Activated CD4-positive, CD25-positive, alpha-beta regulatory T cell treated with anti-CD3 and anti-CD28 coated beads, Interleukin-2, amount 50 U/mL, for 72 hours (primary cell): ENCODE measurements around the gene TRIM25.
"Not testable (repeated sequence)": the region's sequence is repeated elsewhere in the genome, so short reads cannot be mapped to it uniquely, and the experiment has no call there.

Experiments
- DNase-seq: peaks from one replicate; pipeline ENCODE4 v3.0.0; 2021

Gene TRIM25, protein sequence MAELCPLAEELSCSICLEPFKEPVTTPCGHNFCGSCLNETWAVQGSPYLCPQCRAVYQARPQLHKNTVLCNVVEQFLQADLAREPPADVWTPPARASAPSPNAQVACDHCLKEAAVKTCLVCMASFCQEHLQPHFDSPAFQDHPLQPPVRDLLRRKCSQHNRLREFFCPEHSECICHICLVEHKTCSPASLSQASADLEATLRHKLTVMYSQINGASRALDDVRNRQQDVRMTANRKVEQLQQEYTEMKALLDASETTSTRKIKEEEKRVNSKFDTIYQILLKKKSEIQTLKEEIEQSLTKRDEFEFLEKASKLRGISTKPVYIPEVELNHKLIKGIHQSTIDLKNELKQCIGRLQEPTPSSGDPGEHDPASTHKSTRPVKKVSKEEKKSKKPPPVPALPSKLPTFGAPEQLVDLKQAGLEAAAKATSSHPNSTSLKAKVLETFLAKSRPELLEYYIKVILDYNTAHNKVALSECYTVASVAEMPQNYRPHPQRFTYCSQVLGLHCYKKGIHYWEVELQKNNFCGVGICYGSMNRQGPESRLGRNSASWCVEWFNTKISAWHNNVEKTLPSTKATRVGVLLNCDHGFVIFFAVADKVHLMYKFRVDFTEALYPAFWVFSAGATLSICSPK

DNA sequence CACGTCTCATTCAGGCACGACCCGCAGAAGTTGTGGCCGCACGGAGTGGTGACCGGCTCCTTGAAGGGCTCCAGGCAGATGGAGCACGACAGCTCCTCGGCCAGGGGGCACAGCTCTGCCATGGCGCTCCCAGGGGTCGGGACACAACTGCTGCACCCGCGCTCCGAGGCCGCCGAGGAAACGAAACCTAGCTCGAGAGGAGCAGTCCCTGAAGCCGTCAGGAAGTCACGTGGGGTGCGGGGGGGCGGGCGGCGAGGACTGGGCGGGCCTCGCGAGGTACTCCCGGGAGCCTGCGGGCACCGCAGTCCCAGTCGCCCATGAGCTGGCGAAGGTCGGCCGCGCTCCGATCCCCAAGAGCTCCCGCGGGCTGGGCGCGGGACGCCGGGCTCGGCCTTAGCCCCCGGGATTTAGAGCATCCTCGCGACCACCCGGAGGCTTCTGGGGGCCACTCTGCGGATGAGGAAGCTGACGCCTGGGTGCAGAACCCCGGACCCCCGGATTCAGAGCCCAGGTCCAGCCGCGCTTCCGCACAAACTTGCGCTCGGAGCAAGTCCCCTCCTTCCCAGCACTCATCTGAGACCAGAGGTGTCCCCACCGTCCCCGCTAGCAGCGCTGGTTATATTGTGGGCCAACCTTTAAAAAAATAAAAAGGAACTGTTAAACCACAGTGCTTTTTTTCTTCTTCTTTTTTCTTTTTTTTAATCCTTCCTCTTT, at the start of gene TRIM25:
Gene TRIM25 (minus strand): TSS at position 183 of the 714 bp plus-strand sequence. CDS start 61 bp downstream, at position 122.
- peak; percentile 77 for DNase-seq

DNA sequence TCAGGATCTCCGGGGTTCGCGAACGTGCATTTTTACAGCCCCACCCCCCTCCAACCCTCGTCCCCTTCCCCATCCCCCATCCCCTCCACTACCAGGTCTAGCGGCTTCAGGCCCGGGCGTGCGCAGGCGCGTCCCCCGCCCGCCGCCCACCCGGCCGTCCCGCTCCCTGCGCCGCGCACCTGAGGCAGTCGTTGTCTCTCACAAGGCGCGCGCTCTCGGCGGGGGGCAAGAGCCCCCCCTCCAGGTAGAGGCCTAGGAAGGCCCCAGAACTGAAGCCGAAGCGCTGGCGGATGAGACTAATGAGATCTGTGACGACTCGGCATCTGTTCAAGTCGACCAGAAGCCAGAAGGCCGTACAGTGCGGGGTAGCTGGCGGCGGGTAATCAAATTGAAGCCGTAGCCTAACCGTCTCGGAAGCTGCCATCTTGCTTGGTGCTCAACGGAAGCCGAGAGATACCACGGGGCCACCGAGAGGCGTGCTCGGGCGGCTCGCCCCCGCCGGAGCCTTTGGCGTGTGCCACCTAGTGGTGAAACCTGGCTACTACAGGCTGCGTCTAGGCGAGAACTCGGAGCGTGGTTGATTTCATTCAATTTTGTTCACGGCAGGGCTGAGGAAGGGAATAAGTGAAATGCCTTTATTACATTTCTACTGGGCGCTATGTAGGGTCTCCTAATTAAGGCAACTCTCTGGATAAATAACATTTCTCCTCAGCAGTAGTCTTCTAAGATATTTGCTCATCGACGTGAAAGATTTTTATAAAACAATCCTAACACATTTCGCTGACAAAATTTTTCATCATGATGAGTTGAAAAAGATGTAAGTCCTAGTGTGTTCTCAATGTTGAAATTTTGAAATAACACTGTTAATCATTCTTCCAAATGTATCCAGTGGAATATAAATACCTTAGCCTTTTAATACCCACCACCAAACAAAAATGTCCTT, 47.0 kb upstream of the TRIM25 start, which contains the start of gene COIL:
Gene COIL (minus strand): TSS at position 455 of the 943 bp plus-strand sequence. CDS start 31 bp downstream, at position 424.
- DNase-seq: peak; percentile 98

DNA sequence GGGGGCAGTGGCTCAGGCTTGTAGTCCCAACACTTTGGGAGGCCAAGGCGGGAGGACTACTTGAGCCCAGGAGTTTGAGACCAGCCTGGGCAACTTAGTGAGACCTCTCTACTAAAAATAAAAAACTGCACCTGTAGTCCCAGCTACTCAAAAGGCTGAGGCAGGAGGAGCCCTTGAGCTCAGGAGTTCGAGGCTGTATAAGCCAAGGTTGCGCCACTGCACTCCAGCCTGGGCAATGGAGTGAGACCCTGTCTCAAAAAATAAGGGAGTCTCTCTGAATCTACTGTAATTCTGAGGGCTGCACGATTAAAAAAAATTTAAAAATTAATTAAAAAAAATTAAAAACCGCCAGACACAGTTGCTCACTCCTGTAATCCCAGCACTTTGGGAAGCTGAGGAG, 43.1 kb upstream of the TRIM25 start:
- DNase-seq: no peak

DNA sequence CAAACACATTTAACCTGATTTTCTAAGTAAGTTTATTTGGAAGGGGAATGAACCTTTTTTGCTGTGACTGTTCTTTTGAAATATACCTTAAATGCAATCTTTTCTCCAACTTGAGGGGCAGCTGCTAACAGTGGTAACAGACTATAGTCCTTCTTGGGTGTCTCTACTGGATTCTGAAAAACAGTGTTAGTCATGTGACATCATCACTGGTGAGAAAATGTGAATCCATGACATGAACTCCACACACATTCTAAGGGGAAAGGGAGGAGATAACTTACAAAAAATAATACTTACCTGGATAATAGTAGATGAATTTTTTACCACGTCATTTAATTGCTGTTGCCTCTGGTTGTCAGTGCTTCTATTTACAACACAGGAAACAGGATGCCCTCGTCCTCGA, 35.7 kb upstream of the TRIM25 start:
- DNase-seq: no peak

DNA sequence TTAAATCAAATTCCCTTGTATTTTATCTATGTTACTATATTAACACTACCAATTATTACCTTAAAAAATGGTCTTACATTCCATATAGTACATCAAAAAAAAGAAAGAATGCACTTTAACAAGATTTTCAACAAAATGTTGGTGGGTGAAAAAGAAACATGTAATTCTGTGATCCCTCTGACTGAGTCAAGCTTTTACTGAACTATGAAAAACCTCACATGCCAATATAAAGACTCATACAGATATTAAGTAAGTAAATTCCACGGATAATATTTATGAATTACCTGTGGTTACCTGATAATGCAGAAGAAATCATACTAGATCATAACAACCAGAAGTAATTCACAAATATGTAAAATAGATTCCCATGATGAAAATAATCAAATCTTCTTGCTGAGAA, 34.6 kb upstream of the TRIM25 start:
- no peak for DNase-seq

DNA sequence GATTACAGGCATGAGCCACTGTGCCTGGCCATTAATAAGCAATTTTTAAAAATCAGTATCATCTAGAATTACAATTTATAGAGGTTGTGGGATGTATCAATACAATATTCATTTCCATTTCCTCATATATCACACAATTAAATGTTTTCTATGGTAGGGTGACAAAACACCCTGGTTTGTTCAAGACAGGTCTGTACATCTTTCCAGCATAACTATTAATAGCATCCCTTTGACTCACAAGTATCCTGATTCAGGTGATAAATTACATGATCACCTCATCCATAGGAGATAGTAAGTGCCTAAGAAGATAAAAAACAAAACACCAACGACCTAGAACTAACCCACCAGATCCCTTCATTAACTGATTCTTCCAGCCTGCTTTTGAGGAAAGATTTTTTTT, 33.9 kb upstream of the TRIM25 start:
- no peak for DNase-seq

DNA sequence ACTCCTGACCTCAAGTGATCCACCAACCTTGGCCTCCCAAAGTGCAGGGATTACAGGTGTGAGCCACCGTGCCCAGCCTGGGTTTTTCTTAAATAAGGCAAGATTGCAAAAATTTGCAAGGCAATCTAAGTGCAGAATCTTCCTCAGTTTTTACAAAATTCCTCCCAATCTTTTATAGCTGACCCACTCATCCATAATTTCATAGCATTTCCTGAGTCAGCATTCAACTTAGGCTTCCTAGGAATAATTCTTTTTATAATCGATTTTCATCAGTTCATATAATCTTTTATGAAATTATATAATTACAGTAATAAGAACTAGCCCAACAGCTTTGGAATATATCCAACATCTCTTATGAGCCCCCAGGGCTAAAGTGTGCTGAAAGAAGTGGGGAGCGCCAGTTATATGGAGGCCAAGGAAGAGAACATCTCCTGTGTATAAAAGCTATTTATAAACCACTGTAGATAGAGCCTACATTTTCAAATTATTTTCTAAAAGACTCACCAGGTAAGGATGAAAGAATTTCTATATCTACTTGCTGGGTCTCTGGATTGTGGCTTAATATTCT, 32.2 kb upstream of the TRIM25 start:
- no peak for DNase-seq

DNA sequence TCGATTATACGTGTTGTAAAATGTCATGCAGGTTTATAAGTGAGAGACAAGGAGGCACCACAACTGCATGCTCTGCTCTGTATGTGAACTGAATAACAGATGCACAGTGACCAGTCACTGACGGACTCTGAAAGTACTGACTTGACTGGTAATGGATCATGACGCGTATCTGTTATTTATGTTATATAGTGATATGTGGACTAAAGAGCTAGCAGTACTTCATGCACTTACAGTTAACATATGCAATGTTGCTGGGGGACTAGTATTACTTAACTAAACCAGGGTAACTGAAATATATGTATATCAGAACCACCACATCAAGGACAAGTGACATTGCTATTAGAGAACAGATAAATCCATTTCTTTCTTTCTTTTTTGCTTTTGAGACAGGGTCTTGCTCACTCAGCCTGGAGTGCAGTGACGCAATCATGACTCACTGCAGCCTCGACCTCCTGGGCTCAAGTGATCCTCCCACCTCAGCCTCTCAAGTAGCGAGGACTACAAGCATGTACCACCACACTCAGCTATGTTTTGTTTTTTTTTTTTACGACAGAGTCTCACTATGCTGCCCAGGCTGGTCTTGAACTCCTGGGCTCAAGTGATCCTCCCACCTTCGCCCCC, 29.8 kb upstream of the TRIM25 start:
- no peak for DNase-seq

DNA sequence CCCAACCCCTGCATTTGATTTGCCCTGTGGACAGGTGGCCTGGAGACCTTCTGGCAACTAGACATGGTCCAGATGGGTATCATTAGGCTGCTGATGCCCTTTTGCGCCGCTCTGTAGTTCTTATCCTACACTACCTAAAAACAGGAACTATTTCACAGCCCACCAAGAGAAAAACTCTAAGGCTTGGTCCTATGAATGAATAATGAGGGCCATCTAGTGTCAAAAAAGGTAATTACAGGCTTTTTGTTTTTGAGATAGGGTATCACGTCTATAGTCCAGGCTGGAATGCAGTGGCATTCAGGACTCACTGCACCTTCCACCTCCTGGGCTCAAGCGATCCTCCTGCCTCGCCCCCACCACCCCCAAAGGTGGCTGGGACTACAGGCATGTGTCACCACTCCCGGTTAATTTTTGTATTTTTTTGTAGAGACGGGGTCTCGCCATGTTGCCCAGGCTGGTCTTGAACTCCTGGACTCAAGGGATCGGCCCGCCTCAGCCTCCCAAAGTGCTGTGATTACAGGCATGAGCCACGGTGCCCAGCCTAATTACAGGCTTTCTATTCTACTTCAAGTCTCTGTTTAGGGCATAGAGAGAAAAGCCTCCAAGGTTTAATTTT, 26.1 kb upstream of the TRIM25 start:
- DNase-seq: no peak

DNA sequence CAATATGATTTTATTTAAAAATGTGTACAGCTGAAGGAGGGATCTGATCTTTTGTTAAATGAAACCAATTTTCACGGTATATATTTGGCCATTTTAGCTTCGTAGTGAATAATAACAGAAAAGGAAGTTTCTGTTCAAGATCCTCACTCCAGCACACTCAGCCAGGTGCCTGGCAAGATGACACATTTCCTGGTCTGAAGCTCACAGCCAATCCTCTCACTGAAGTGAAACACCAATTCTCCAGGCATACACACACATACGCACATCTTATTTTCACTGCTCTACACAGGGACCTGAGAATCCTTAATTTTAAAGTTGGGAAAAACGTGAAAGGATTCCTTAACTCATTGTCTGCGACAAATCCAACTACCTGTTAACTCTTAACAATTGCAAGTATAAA, 24.4 kb upstream of the TRIM25 start:
- not testable (repeated sequence) for DNase-seq

DNA sequence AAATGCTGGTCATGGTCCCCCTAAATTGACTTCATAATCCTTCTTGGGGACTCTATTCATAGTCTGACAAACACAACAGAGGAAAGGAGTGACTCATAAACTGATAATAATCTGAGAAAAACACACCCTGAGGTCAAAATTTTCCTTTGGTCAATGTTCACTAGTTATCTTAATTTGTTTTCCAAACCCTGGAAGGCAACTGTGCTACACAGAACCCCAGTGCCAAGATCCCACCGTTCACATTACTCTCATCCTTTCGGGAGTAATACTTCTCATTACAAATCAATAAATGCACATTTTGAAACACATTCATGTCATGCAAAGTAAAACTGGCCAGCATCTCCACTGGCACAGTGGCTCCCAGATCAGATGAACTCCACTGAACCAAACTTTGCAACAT, 23.8 kb upstream of the TRIM25 start:
- DNase-seq: no peak

DNA sequence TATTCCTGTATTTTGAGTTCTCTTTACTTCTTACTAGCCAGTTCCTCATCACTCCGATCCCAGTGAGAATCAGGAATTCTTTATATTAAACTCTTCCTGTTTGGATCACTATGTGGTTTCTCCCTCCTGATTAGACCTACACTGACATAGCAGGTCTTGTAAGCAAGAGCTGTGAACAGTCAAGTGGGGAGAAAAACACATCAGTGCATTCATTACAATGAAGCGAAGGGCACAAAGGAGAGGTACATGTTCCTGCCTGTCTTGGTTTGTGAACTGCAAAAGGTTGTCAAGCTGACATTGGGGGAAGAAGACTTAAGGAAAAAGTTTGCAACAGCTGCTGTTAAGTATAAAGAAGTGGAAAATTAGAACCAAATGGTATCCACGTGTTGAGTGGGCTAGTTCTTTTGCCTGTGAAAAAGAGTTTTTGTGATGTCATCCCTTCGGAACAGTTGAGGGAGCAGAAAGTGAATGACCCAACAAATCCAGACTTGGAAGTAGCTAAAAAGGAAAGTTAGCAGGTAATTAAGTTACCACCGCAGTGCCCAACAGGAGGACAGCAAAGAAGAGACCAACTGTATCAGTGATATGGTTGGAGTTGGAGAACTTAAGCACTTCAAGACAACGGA, 23.0 kb upstream of the TRIM25 start:
- no peak for DNase-seq

DNA sequence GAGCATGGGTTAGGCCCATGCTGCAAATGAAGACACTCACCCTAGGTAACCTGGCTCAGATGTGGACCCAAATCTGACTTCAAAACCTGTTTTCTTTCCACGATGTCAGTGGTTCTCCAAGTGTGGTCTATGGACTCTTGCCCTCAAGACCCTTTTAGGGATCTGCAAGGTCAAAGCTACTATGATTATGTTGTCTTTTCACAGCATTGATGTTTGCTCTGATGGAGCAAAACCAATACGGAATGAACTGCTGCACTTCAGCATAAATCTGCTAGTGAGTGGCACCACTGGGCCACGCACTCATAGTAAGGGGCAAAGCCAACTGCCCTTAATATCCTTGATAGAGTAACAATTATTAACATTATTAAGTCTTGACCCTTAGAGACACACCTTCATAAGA, 21.6 kb upstream of the TRIM25 start:
- no peak for DNase-seq

DNA sequence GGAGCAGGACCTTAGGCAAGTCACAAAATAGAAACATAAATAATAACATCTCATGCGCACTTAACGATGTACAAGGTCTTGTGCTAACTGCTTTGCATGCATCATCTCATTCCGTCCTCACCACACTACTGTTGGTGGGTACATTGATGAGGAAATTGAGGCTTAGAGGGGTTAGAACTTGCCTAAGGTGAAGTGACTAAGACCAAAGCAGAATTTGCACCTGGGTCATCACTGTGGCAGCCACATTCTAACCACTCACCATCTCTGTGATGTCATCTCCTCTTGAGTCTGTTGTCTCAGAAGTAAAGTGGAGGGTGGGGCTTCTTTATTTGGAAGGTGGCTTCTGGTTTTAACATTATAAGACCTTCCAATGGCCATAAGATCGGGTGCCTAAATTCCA, 20.4 kb upstream of the TRIM25 start:
- no peak for DNase-seq

DNA sequence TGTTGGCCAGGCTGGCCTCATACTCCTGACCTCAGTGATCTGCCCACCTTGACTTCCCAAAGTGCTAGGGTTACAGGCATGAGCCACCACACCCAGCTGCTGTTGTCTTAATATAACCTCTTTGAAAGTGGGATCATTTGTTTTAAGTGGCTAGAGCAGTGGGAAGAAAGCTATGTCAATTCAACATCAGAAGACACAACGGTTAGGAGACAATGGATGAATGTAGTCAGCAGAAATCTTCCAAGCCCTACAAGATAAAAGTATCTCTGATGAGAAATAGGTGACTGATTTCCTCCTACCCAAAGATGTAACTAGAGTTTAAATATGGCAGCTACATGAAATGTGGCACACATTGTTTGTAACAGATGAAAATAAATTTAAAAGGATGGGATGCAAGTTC, 20.0 kb upstream of the TRIM25 start:
- no peak for DNase-seq

DNA sequence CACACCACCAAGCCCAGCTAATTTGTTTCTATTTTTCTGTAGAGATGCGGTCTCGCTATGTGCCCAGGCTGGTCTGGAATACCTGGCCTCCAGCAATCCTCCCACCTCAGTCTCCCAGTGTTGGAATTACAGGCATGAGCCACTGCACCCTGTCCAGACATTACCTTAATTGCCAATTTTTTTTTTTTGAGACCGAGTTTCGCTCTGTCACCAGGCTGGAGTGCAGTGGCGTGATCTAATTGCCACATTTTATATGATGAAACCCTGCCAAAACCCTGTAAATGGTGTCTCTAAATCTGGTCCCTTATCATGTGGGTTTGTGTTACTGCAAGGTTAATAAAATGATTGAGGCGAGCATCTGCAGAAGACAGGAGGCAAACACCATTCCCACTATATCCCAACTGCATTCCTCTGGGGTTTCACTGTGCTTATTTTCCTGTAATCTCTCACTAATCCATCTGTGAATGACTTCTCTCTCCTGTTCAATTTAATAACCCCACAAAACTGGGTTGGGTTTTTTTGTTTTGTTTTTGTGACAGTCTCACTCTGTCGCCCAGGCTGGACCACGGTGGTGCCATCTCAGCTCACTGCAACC, 19.4 kb upstream of the TRIM25 start:
- DNase-seq: no peak

DNA sequence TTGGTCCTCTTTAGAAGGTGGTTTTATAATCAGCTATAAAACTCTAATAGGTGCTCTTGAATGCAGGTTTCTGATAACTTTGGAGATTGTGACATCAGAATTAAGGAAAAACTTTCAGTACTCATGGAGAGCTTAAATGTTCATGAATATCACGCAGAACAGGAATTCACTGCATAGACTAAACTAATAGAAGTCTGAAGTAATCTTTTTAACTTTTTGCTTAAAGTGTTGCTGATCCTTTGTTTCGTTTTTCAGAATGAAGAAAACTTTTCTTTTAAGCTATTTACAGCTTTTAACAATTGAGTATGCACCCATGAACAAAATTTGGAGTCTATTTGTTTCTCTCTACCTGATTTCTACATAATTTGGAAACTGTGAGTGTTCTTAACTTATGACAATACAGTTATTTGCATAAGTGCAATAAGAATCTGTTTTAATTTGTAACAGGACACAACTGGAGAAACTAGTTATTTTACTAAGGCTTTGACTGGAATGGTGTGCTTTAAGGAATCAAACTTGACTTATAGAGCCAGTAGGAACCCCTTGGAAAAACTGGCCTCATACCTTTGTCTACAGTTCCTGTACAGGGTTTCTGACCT, 17.0 kb upstream of the TRIM25 start:
- no peak for DNase-seq

DNA sequence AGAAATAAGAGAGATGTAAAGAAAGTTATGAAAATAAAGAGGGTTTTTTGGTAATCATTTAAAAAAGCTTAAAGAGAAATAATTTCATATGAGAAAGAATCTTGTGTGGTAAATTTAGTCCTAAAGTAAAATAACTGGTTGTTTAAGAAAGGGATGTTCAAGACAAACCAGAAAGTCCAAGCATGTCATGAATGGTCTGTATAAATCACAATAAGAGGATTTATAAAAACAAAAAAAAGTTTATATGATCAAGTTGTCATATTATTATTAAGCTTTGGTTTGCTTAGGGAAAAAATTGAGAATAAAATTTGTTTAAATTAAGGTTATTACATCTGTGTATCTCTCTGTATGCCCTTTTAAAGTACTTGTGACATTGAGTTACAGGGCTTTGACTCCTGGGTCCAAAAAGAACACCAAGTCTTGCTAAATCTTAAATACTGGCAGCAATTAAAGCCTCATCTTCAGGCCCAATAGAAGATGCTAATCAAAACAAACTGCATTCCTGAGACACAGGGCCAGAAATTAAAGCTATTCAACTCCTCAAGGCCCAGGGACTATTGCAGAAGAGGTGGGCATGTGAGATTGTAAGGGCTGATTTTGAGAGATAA, 15.6 kb upstream of the TRIM25 start:
- no peak for DNase-seq

DNA sequence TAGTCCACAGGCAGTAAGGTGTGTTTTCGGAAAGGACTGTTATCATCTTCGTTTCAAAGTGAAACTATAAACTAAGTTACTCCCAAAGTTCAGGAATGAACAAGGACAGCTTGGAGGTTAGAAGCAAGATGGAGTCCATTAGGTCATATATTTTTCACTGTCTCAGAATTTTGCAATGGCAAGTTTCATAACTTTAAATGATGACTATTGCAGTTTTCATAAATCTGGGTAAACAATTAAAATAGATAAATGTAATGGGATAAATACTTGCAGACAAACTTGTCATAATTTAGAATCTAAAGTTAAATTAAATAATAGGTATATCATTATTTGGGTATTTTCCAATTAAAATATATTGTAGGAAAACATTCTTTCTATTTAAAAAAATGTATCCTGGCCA, 14.7 kb upstream of the TRIM25 start:
- no peak for DNase-seq

DNA sequence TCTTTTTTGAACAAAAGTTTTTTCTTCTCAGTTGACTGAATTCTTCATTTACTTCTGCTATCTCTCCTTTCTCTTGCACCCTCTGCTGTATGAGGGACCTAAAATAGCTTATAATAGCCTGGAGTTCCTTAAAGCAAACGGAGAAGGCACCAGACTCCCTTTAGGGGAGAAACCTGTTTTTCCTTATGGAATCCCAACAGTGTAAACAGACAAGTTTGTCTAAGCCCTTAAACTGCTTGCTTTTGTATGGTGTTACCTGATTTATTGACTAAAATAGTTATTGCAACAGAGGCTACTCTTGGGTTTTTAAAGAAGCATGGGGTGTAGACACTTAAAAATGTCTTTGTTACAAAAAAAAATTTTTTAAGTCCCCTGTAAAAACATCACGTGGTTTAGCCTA, 12.9 kb upstream of the TRIM25 start:
- DNase-seq: no peak
